Testis (tissue), 2 donors: Measurements from ENCODE around the gene ABL1.

ENCODE experiments used
- POLR2A ChIP-seq: fragments of 450-650 bp; IDR thresholded peaks from one replicate; pipeline ENCODE4 v1.6.1; 2017; ENCODE audit warnings: antibody characterized with exemption, mild to moderate bottlenecking, moderate library complexity
- TF ChIP-seq, protein P1 (sequence below), 3 experiments: fragments of 450-650 bp in 2 of 3; fragments of 200-600 bp in 1 of 3; sonication (generic) in 1 of 3; IDR thresholded peaks; one replicate each; pipeline ENCODE4 v1.5.1; 2016 to 2019; ENCODE audit warnings: antibody characterized with exemption in 3 of 3, mild to moderate bottlenecking in 2 of 3, moderate library complexity in 1 of 3

DNA sequence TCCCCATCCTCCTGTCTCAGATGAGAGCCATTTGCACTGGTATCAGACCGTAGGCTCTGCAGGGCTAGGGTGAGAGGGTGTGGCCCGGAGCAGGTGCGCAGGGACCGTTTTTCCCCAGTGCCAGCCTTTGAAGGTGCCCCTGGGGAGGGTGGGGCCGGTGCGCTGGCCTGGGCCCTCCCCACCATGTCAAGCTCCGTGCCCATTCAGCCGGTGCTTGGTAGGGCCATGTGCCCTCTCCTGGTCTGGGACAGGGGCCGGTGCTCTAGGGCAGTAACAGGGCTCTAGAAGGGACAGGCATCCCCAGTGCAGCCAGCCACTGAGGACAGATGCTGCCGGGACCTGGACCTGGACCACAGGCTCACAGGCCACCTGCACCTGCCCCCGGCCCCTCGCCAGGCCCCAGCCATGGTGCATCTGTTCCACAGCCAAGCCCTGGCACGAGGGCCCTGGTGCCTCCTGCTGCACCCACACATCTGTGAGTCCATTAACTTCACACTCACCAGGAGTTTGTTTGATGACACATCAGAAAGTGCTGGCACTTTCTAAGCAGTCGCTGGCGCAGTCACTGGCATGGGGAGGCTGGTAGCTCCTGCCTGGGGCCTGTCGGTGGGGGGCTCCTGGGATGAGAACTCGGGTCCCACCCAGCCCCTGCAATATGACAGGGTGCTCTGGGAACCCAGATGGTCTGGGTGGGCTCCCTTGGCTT is 66.6 kb downstream of the ABL1 start:
- TF ChIP-seq POLR2A = no peak
- TF ChIP-seq, protein P1, sequence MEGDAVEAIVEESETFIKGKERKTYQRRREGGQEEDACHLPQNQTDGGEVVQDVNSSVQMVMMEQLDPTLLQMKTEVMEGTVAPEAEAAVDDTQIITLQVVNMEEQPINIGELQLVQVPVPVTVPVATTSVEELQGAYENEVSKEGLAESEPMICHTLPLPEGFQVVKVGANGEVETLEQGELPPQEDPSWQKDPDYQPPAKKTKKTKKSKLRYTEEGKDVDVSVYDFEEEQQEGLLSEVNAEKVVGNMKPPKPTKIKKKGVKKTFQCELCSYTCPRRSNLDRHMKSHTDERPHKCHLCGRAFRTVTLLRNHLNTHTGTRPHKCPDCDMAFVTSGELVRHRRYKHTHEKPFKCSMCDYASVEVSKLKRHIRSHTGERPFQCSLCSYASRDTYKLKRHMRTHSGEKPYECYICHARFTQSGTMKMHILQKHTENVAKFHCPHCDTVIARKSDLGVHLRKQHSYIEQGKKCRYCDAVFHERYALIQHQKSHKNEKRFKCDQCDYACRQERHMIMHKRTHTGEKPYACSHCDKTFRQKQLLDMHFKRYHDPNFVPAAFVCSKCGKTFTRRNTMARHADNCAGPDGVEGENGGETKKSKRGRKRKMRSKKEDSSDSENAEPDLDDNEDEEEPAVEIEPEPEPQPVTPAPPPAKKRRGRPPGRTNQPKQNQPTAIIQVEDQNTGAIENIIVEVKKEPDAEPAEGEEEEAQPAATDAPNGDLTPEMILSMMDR (IDR thresholded peaks at IDR 0.05) = no peak
